C4-2B (cell line): ENCODE results near the gene SLFN12L.

ENCODE experiments used
- CTCF ChIP-seq: fragments of 450-650 bp; conservative IDR thresholded peaks from 2 replicates; pipeline ENCODE4 v1.5.1; 2017; ENCODE audit warnings: mild to moderate bottlenecking
- ZFX ChIP-seq: fragments of 450-650 bp; IDR thresholded peaks from 2 replicates; pipeline ENCODE4 v1.6.1; 2017

- TF ChIP-seq CTCF (no peak), ZFX (no peak)
These were observed 49.1 kb upstream of the SLFN12L start for GRCh38 chr17:35586569-35587073.
